Measurements from ENCODE around the gene ALK. TPM values are rescaled to one million over a fixed set of nuclear protein-coding genes. Genes with fewer than 3 reads are reported as not detected.

The ALK gene
- total RNA-seq, 1 donor: under 0.01 TPM

DNA sequence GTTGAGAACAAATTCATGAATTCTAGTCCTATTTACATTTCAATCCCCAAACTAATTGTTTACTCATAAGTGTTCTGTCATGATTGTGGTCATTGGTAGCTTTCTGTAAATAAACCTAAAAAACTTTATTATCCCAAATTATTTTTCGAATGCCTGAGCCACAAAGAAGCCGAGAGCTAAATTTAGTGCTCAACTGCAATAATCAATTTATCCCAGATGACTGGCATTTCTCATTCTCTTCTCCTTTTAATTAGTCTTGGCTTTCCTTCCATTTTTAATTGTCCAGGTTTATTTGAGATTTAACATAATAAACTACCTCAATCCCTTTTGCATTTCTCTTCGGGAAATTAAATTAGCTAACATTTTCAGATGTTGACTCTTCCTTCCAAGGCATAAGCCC, 308.3 kb downstream of the ALK start:
- H3K36me3 ChIP-seq (ENCODE audit: insufficient read depth, low read length): no peaks in the 10 kb centered on the region
- no peak overlapping the region for H3K4me2 ChIP-seq (ENCODE audit: insufficient read depth, low read length)
- no peaks in the 10 kb centered on the region for H4K20me1 ChIP-seq (ENCODE audit: insufficient read depth, low read length)
- TF ChIP-seq CTCF (IDR thresholded peaks at IDR 0.05; ENCODE audit: extremely low read depth, low read depth, low read length): no peak
- no peak for DNase-seq (ENCODE audit: insufficient read length, low spot score, missing footprints)
- no peak overlapping the region for H2AFZ ChIP-seq (ENCODE audit: low read length)
- no peaks in the 10 kb centered on the region for H3K79me2 ChIP-seq (ENCODE audit: insufficient read depth, low read length)
- H3K4me3 ChIP-seq (ENCODE audit: insufficient read depth, low read length): no peak overlapping the region
- no peaks in the 10 kb centered on the region for H3K4me1 ChIP-seq (ENCODE audit: insufficient read depth, low read length)
- no peaks in the 10 kb centered on the region for H3K9me3 ChIP-seq (ENCODE audit: low read depth, low read length)
- no peak overlapping the region for H3K27ac ChIP-seq (ENCODE audit: low read depth, low read length)
- peaks cover 40% of the 10 kb centered on the region for H3K27me3 ChIP-seq (ENCODE audit: insufficient read depth, low read length)

DNA sequence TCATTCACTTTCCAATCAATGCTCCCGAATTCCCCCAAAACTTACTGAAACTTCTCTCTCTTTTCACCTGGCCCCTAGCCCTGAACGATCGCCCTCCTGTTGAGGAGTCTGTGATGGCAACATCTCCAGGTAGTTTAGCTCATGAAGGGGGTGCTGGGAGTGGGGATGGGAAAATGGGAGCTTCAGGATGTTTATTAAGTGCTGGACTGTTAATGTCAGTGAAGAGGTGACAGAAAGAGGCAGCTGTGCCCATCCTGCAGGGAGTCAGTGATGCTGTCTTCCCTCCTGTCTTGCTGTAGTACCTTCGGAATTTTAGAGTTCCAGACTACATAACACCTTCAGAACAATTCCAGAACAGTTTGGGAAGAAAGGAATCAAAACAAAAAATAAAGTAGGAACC, 308.8 kb downstream of the ALK start:
- H2AFZ ChIP-seq (ENCODE audit: low read length): no peak overlapping the region
- no peaks in the 10 kb centered on the region for H3K36me3 ChIP-seq (ENCODE audit: insufficient read depth, low read length)
- no peaks in the 10 kb centered on the region for H3K9me3 ChIP-seq (ENCODE audit: low read depth, low read length)
- H4K20me1 ChIP-seq (ENCODE audit: insufficient read depth, low read length): no peaks in the 10 kb centered on the region
- H3K79me2 ChIP-seq (ENCODE audit: insufficient read depth, low read length): no peaks in the 10 kb centered on the region
- no peak overlapping the region for H3K4me2 ChIP-seq (ENCODE audit: insufficient read depth, low read length)
- H3K27me3 ChIP-seq (ENCODE audit: insufficient read depth, low read length): peaks cover 40% of the 10 kb centered on the region
- no peak for DNase-seq (ENCODE audit: insufficient read length, low spot score, missing footprints)
- H3K27ac ChIP-seq (ENCODE audit: low read depth, low read length): no peak overlapping the region
- H3K4me1 ChIP-seq (ENCODE audit: insufficient read depth, low read length): no peaks in the 10 kb centered on the region
- no peak overlapping the region for H3K4me3 ChIP-seq (ENCODE audit: insufficient read depth, low read length)
- TF ChIP-seq CTCF (IDR thresholded peaks at IDR 0.05; ENCODE audit: extremely low read depth, low read depth, low read length): no peak

DNA sequence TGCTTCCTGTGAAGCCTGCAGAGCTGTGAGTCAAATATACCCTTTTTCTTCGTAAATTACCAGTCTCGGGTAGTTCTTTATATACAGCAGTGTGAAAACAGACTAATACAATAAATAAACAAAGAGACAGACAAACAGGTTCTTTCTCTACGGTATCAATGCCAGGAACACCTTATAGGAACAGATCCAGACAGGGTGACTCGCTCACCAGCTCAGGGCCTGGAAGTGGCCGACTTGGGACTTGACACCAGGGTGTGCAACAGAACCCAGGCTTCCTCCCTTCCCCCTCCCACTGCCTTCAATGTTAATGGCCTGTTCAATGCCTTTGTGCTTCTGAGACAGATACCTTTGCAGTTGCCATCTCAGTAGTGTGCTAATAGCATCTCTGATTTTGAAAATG, 309.5 kb downstream of the ALK start:
- H2AFZ ChIP-seq (ENCODE audit: low read length): no peak overlapping the region
- no peak for TF ChIP-seq CTCF (IDR thresholded peaks at IDR 0.05; ENCODE audit: extremely low read depth, low read depth, low read length)

GRCh38 chr2:29611261-29611660, 310.1 kb downstream of the ALK start:
- Histone ChIP-seq H3K4me2 (ENCODE audit: insufficient read depth, low read length) (no peak overlapping the region), H3K4me1 (ENCODE audit: insufficient read depth, low read length) (peaks cover 6% of the 10 kb centered on the region), H3K9me3 (ENCODE audit: low read depth, low read length) (no peaks in the 10 kb centered on the region), H3K36me3 (ENCODE audit: insufficient read depth, low read length) (no peaks in the 10 kb centered on the region), H3K27ac (ENCODE audit: low read depth, low read length) (no peak overlapping the region), H4K20me1 (ENCODE audit: insufficient read depth, low read length) (no peaks in the 10 kb centered on the region), H3K4me3 (ENCODE audit: insufficient read depth, low read length) (no peak overlapping the region), H2AFZ (ENCODE audit: low read length) (no peak overlapping the region), H3K27me3 (ENCODE audit: insufficient read depth, low read length) (peaks cover 36% of the 10 kb centered on the region), H3K79me2 (ENCODE audit: insufficient read depth, low read length) (no peaks in the 10 kb centered on the region)
- DNase-seq (ENCODE audit: insufficient read length, low spot score, missing footprints): no peak
- no peak for TF ChIP-seq CTCF (IDR thresholded peaks at IDR 0.05; ENCODE audit: extremely low read depth, low read depth, low read length)

More for the DNA sequence above, 309.5 kb downstream of the ALK start:
- no peak overlapping the region for H3K27ac ChIP-seq (ENCODE audit: low read depth, low read length)
- no peak overlapping the region for H3K4me3 ChIP-seq (ENCODE audit: insufficient read depth, low read length)
- no peaks in the 10 kb centered on the region for H3K79me2 ChIP-seq (ENCODE audit: insufficient read depth, low read length)
- no peaks in the 10 kb centered on the region for H3K9me3 ChIP-seq (ENCODE audit: low read depth, low read length)
- no peak for DNase-seq (ENCODE audit: insufficient read length, low spot score, missing footprints)
- H3K27me3 ChIP-seq (ENCODE audit: insufficient read depth, low read length): peaks cover 40% of the 10 kb centered on the region
- H4K20me1 ChIP-seq (ENCODE audit: insufficient read depth, low read length): no peaks in the 10 kb centered on the region
- no peak overlapping the region for H3K4me2 ChIP-seq (ENCODE audit: insufficient read depth, low read length)
- no peaks in the 10 kb centered on the region for H3K36me3 ChIP-seq (ENCODE audit: insufficient read depth, low read length)
- peaks cover under 1% of the 10 kb centered on the region for H3K4me1 ChIP-seq (ENCODE audit: insufficient read depth, low read length)

Data from osteoblast (primary cell).